GM12878 (cell line): Measurements from ENCODE around the gene C3orf20. TPM values are rescaled to one million over a fixed set of nuclear protein-coding genes. Genes with fewer than 3 reads are reported as not detected.

Source experiments
- ATAC-seq: fragments of 200-7000 bp; cut with Tn5 transposase; 3 replicates; pipeline ENCODE4 v1.9.1; 2020; ENCODE audit warnings: mild to moderate bottlenecking, moderate library complexity
- BruUV-seq: library from RNA; stranded (reverse); fragments of 400-500 nt; replicated peaks from 2 replicates; lab custom pipeline; 2021; lab: Mats Ljungman, UMichigan
- CTCF ChIA-PET: fragments of 300-600 bp; sonication (Branson Sonifier 250); formaldehyde crosslinking; extraction: SDS; loops from one replicate; lab custom pipeline; 2021; ENCODE audit warnings: inconsistent platforms; lab: Yijun Ruan, JAX
- POLR2A ChIA-PET: fragments of 350-600 bp; formaldehyde crosslinking; extraction: SDS; loops from one replicate; lab custom pipeline; 2021; ENCODE audit warnings: inconsistent platforms; lab: Charles Lee
- RAD21 ChIA-PET: fragments of 300-600 bp; sonication (Branson Sonifier 250); formaldehyde crosslinking; loops from one replicate; lab custom pipeline; 2023; ENCODE audit warnings: antibody characterized with exemption; ENCODE audit not compliant: unreplicated experiment; lab: Charles Lee
- SMC1A ChIA-PET: fragments of 300-600 bp; sonication (Branson Sonifier 250); formaldehyde crosslinking; loops from one replicate; lab custom pipeline; 2023; ENCODE audit not compliant: unreplicated experiment, uncharacterized antibody; lab: Charles Lee
- DNase-seq: peaks from one replicate; pipeline ENCODE4 v3.0.0-alpha.2; 2011; ENCODE audit warnings: low read depth, low spot score
- FAIRE-seq: peaks from 3 replicates; lab custom pipeline; 2011; peaks lifted over from hg19 to GRCh38; lab: Jason Lieb, UNC
- H2AFZ ChIP-seq: 2 replicates; pipeline ENCODE4 v1.6.0; 2011; ENCODE audit warnings: low read depth, low read length, control low read depth; ENCODE audit not compliant: control insufficient read depth
- H3K27ac ChIP-seq: 2 replicates; pipeline ENCODE4 v1.5.1; 2011; ENCODE audit warnings: control low read depth; ENCODE audit not compliant: control insufficient read depth, insufficient read depth
- H3K27me3 ChIP-seq, 2 experiments: replicated peaks in 1 of 2; 2 replicates each; pipeline versions ENCODE4 v1.6.0 to v1.6.1; 2011; ENCODE audit warnings: low read length in 1 of 2; ENCODE audit not compliant: control insufficient read depth in 2 of 2, insufficient read depth in 2 of 2
- H3K36me3 ChIP-seq, 2 experiments: 2 replicates each; pipeline ENCODE4 v1.5.1; 2011; ENCODE audit warnings: low read length in 1 of 2; ENCODE audit not compliant: control insufficient read depth in 2 of 2, insufficient read depth in 2 of 2
- H3K4me1 ChIP-seq: 2 replicates; pipeline ENCODE4 v1.6.1; 2011; ENCODE audit warnings: mild to moderate bottlenecking, low read length, moderate library complexity, mixed read lengths; ENCODE audit not compliant: control insufficient read depth, insufficient read depth
- H3K4me2 ChIP-seq: 2 replicates; pipeline ENCODE4 v1.6.0; 2011; ENCODE audit warnings: control low read depth; ENCODE audit not compliant: control insufficient read depth, insufficient read depth
- H3K4me3 ChIP-seq: fragments of 200-600 bp; sonication (generic); 2 replicates; pipeline ENCODE4 v1.5.1; 2016
- H3K79me2 ChIP-seq: 2 replicates; pipeline ENCODE4 v1.6.0; 2011; ENCODE audit warnings: low read length; ENCODE audit not compliant: control insufficient read depth, insufficient read depth
- H3K9ac ChIP-seq: 2 replicates; pipeline ENCODE4 v1.8.0; 2011; ENCODE audit warnings: low read length, control low read depth, mixed read lengths; ENCODE audit not compliant: control insufficient read depth, insufficient read depth
- H3K9me3 ChIP-seq: replicated peaks from 3 replicates; pipeline ENCODE4 v1.5.1; 2011; ENCODE audit warnings: mild to moderate bottlenecking, low read length; ENCODE audit not compliant: control insufficient read depth, insufficient read depth
- H4K20me1 ChIP-seq: 2 replicates; pipeline ENCODE4 v1.6.0; 2011; ENCODE audit not compliant: control insufficient read depth, insufficient read depth
- CBX3 ChIP-seq: fragments of 200-600 bp; sonication (generic); IDR thresholded peaks from 2 replicates; pipeline ENCODE4 v1.6.1; 2016; ENCODE audit warnings: low read depth, borderline replicate concordance
- CHD2 ChIP-seq: IDR thresholded peaks from 2 replicates; pipeline ENCODE4 v1.6.1; 2011; ENCODE audit warnings: low read depth, low read length, improper control_type of control experiment, borderline replicate concordance
- CTCF ChIP-seq, 3 experiments: IDR thresholded peaks in 2 of 3; conservative IDR thresholded peaks in 1 of 3; 2 replicates each; pipeline ENCODE4 v1.5.1; 2011; ENCODE audit warnings: low read depth in 3 of 3, low read length in 3 of 3, mild to moderate bottlenecking in 3 of 3, control low read depth in 2 of 3, moderate library complexity in 2 of 3, inconsistent platforms in 1 of 3, mixed read lengths in 1 of 3; ENCODE audit not compliant: control insufficient read depth in 2 of 3, insufficient read depth in 1 of 3; ENCODE audit errors: extremely low read depth in 1 of 3
- GABPA ChIP-seq: IDR thresholded peaks from 2 replicates; pipeline ENCODE4 v1.6.1; 2014; ENCODE audit warnings: antibody characterized with exemption, low read depth, mild to moderate bottlenecking, inconsistent platforms
- IRF4 ChIP-seq: IDR thresholded peaks from 2 replicates; pipeline ENCODE4 v1.6.1; 2011; ENCODE audit warnings: low read depth, low read length
- MLLT1 ChIP-seq: fragments of 450-650 bp; IDR thresholded peaks from 2 replicates; pipeline ENCODE4 v1.6.1; 2016; ENCODE audit warnings: mild to moderate bottlenecking
- NKRF ChIP-seq: fragments of 450-650 bp; conservative IDR thresholded peaks from 2 replicates; pipeline ENCODE4 v1.6.1; 2017; ENCODE audit warnings: mild to moderate bottlenecking, moderate library complexity
- WGBS: methylation state at CpG from one replicate; pipeline ENCODE4 v1.1.6; 2016; ENCODE audit warnings: low lambda C conversion rate; ENCODE audit not compliant: insufficient replicate concordance, insufficient coverage; ENCODE audit errors: missing lambda C conversion rate; 5-methylcytosine and 5-hydroxymethylcytosine counted together
- in situ Hi-C: fragments of 300-500 bp; cut with MboI; formaldehyde crosslinking; loops from 9 replicates; pipeline ENCODE4 v1.14.3; 2018; ENCODE audit warnings: mixed read lengths
- intact Hi-C: fragments of 100-400 bp; cut with micrococcal nuclease; formaldehyde crosslinking; loops from one replicate; pipeline ENCODE4 v1.14.2; 2022; ENCODE audit not compliant: unreplicated experiment
- polyA plus RNA-seq, 11 experiments: library from polyadenylated mRNA; depleted of rRNA in 4 of 11; unstranded in 6 of 11; stranded (reverse) in 5 of 11; fragments of >200 nt; fragmentation: Nextera tagmentation in 4 of 11; fragmentation: Illumina TruSeq in 1 of 11; extraction: Ambion mirVana in 4 of 11; extraction: Trizol in 1 of 11; gene quantifications; 1 replicate in 1 of 11; 2 replicates in 10 of 11; pipeline versions ENCODE4 v1.2.1 to v1.2.3, GENCODE V29; 2011 to 2016; ENCODE audit warnings: inconsistent platforms in 2 of 11, missing spikeins in 2 of 11, low read depth in 1 of 11
- total RNA-seq, 4 experiments: library from RNA; depleted of rRNA in 3 of 4; stranded (reverse); fragments of >200 nt in 3 of 4; fragmentation: Illumina TruSeq in 1 of 4; extraction: Trizol in 1 of 4; gene quantifications; 2 replicates each; pipeline versions ENCODE4 v1.2.1 to v1.2.3, GENCODE V29; 2013 to 2021

Gene C3orf20
- total and polyA plus RNA-seq, 10 of the 15 experiments (the other 5 are each of a cell fraction or from before 2014, with no cell fraction given) = 0.05 to 2.9 (median 1.0) TPM

GRCh38 chr3:14640157-14640562 is 34.8 kb upstream of the C3orf20 start:
- Histone ChIP-seq H3K27ac (no peak overlapping the region), H3K4me2 (no peak overlapping the region), H3K9ac (no peak overlapping the region), H3K9me3 (no peaks in the 10 kb centered on the region), H3K4me1 (no peaks in the 10 kb centered on the region), H3K79me2 (no peaks in the 10 kb centered on the region), H3K27me3 (0 out of 4 replicates have a peak, but pooled peaks cover 0 to 1% of the 10 kb centered on the region in 2 experiments), H4K20me1 (no peaks in the 10 kb centered on the region), H3K36me3 (no peaks in the 10 kb centered on the region), H3K4me3 (no peak overlapping the region), H2AFZ (no peak overlapping the region)
- no peak for ATAC-seq
- 66% methylated on average over 10 of the region's 10 CpGs for WGBS
- in situ Hi-C loops = no loop called here
- RAD21 ChIA-PET = no interaction called here
- DNase-seq = no peak
- CTCF ChIA-PET = interaction anchor here (0.6 to 1.2 kb wide), 2 partner anchors 12 to 281 kb away, joined by 3 read pairs; no protein-coding TSS in a partner anchor
- POLR2A ChIA-PET = no interaction called here
- SMC1A ChIA-PET = no interaction called here
- intact Hi-C loops = no loop called here
- TF ChIP-seq CBX3 (no peak), IRF4 (no peak), MLLT1 (no peak), CHD2 (no peak), CTCF (IDR thresholded peaks at IDR 0.05 in 2 of 3, conservative IDR thresholded peaks at IDR 0.05 in 1 of 3; ENCODE audit: control insufficient read depth in 2 of 3, extremely low read depth in 1 of 3, insufficient read depth in 1 of 3, low read depth in 3 of 3, low read length in 3 of 3) (no peak), NKRF (no peak), GABPA (no peak)
- no peak for FAIRE-seq
- BruUV-seq = no TSS peak
